OCI-LY7 (cell line): ENCODE data around the gene HIVEP2.

Experiments used
- EZH2phosphoT487 ChIP-seq: fragments of 200-600 bp; sonication (generic); IDR thresholded peaks from 2 replicates; pipeline ENCODE4 v1.6.1; 2018; ENCODE audit warnings: low read depth, borderline replicate concordance, mild to moderate bottlenecking, mixed run types, antibody characterized with exemption, low read length, moderate library complexity, mixed read lengths
- TF ChIP-seq, protein P1 (sequence below): fragments of 200-600 bp; sonication (generic); conservative IDR thresholded peaks from 2 replicates; pipeline ENCODE4 v1.5.1; 2014; ENCODE audit warnings: mild to moderate bottlenecking, antibody characterized with exemption, low read length, moderate library complexity, mixed read lengths

DNA sequence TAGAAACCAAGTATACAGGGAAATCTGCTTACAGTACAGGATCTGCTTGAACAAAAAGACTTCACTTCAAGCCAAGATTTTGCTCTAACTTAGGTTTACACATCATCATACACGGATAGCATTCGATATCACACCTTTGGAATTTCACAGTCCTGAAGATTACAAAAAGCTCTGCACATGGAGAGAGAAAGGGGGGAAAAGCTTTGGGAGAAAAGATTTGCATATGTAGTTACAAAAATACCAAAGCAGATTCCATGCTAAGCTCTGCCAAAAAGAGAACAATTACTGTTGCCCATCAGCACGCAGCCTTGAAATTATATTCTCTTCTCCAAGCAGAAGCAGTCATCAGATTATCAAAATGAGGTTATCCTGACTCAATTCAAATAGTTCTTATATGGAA is 62.0 kb downstream of the HIVEP2 start:
- TF ChIP-seq, protein P1, sequence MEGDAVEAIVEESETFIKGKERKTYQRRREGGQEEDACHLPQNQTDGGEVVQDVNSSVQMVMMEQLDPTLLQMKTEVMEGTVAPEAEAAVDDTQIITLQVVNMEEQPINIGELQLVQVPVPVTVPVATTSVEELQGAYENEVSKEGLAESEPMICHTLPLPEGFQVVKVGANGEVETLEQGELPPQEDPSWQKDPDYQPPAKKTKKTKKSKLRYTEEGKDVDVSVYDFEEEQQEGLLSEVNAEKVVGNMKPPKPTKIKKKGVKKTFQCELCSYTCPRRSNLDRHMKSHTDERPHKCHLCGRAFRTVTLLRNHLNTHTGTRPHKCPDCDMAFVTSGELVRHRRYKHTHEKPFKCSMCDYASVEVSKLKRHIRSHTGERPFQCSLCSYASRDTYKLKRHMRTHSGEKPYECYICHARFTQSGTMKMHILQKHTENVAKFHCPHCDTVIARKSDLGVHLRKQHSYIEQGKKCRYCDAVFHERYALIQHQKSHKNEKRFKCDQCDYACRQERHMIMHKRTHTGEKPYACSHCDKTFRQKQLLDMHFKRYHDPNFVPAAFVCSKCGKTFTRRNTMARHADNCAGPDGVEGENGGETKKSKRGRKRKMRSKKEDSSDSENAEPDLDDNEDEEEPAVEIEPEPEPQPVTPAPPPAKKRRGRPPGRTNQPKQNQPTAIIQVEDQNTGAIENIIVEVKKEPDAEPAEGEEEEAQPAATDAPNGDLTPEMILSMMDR, result no peak
- no peak for TF ChIP-seq EZH2phosphoT487
